Heart left ventricle (tissue), 16 donors: ENCODE results near the gene MRPL43. TPM values are rescaled to one million over a fixed set of nuclear protein-coding genes. Genes with fewer than 3 reads are reported as not detected.

Experiments
- ATAC-seq, 4 donors: fragments of 200-7000 bp; cut with Tn5 transposase; one replicate each; pipeline ENCODE4 v1.9.1; 2020 to 2022; ENCODE audit warnings: moderate library complexity in 4 of 4, mild to moderate bottlenecking in 3 of 4, moderate number of reproducible peaks in 1 of 4
- DNase-seq, 5 donors: peaks; one replicate each; pipeline ENCODE4 v3.0.0-alpha.2; 2020
- H3K27ac ChIP-seq, 12 donors: fragments of 200-600 bp; sonication (generic) in 4 of 12; one replicate each; pipeline versions ENCODE4 v1.5.0 to v1.8.0; 2016 to 2022; ENCODE audit warnings: mild to moderate bottlenecking in 2 of 12
- H3K27me3 ChIP-seq, 9 donors: fragments of 200-600 bp; sonication (generic) in 2 of 9; one replicate each; pipeline versions ENCODE4 v1.5.1 to v1.8.0; 2016 to 2022; ENCODE audit warnings: mild to moderate bottlenecking in 3 of 9
- H3K36me3 ChIP-seq, 9 donors: fragments of 200-600 bp; sonication (generic) in 2 of 9; one replicate each; pipeline versions ENCODE4 v1.5.0 to v1.8.0; 2018 to 2022; ENCODE audit warnings: mild to moderate bottlenecking in 2 of 9
- H3K4me1 ChIP-seq, 12 donors: fragments of 200-600 bp; sonication (generic) in 4 of 12; one replicate each; pipeline versions ENCODE4 v1.5.0 to v1.8.0; 2016 to 2022; ENCODE audit warnings: mild to moderate bottlenecking in 3 of 12
- H3K4me3 ChIP-seq, 12 donors: fragments of 200-600 bp; sonication (generic) in 4 of 12; one replicate each; pipeline versions ENCODE4 v1.5.0 to v1.8.0; 2017 to 2022; ENCODE audit warnings: mild to moderate bottlenecking in 9 of 12, moderate library complexity in 4 of 12
- H3K9me3 ChIP-seq, 12 donors: fragments of 200-600 bp; sonication (generic) in 4 of 12; one replicate each; pipeline versions ENCODE4 v1.5.0 to v1.8.0; 2016 to 2022; ENCODE audit warnings: mild to moderate bottlenecking in 1 of 12
- POLR2A ChIP-seq, 2 donors: fragments of 450-650 bp; IDR thresholded peaks; one replicate each; pipeline ENCODE4 v1.6.1; 2017; ENCODE audit warnings: antibody characterized with exemption in 2 of 2, mild to moderate bottlenecking in 2 of 2, moderate library complexity in 2 of 2
- WGBS, 4 donors: extraction: QIAGEN DNeasy Blood & Tissue Kit in 2 of 4; methylation state at CpG; one replicate each; pipeline versions ENCODE4 v1.1.5 to v1.1.7; 2013 to 2018; 5-methylcytosine and 5-hydroxymethylcytosine counted together
- intact Hi-C, 10 donors: fragments of 100-400 bp; cut with DNase I; formaldehyde crosslinking; loops; one replicate each; pipeline versions ENCODE4 v1.11.1 to v1.14.2; 2022
- polyA plus RNA-seq, 2 donors: library from polyadenylated mRNA; stranded (reverse); fragments of 200-250 nt; gene quantifications; one replicate each; pipeline ENCODE4 v1.2.3, GENCODE V29; 2013
- total RNA-seq, 9 donors: library from RNA; depleted of rRNA in 2 of 9; stranded (reverse); fragments of >200 nt in 2 of 9; fragmentation: NEBNext Ultra II Directional in 3 of 9; extraction: Animal tissue kit (Norgen Biotek cat#: 25700) in 3 of 9; gene quantifications; one replicate each; pipeline versions ENCODE4 v1.1.0 to v1.2.4, GENCODE V29; 2016 to 2023
- TF ChIP-seq, protein P1 (sequence below), 12 donors: fragments of 200-600 bp; sonication (generic) in 4 of 12; IDR thresholded peaks; one replicate each; pipeline versions ENCODE4 v1.5.0 to v1.8.0; 2018 to 2022; ENCODE audit warnings: antibody characterized with exemption in 12 of 12, mild to moderate bottlenecking in 5 of 12
- donor health status: ischemic (EF 13 %, LVEDD 7.1; RV severe dilation, severe dysfunction).
- donor health status: healthy with polysubstance abuse.
- donor health status: DM: no; HTN: yes; CAD: no.
- donor health status: DM: no; HTN: no; CAD: no.
- donor health status: ischemic (EF 25% LVEDD 6.9; RV normal size, moderate dysfunction).
- donor health status: ischemic (EF 25% LVEDD 5.7; RV mildly dilated, moderate dysfunction).
- donor health status: healthy.
- donor health status: DM: yes; HTN: yes; CAD: no.
- donor health status: ischemic (EF 35%, LVEDD 5.7; RV mildly dilated, moderate dysfunction).
- donor health status: nonischemic (EF 11% LVEDD 7.7; RV severe dilation, severe dysfunction).
- donor health status: DM: yes; HTN: yes; CAD: no.
- donor health status: PGD.
- donor health status: ischemic (EF 29% LVEDD 5.4; RV normal size, mild dysfunction).
- donor health status: nonischemic (EF 23%, LVEDD 6.1; RV moderate dilation, normal function).

Gene MRPL43
- total and polyA plus RNA-seq, 11 donors = 44.8 to 113 (median 59.1) TPM

DNA sequence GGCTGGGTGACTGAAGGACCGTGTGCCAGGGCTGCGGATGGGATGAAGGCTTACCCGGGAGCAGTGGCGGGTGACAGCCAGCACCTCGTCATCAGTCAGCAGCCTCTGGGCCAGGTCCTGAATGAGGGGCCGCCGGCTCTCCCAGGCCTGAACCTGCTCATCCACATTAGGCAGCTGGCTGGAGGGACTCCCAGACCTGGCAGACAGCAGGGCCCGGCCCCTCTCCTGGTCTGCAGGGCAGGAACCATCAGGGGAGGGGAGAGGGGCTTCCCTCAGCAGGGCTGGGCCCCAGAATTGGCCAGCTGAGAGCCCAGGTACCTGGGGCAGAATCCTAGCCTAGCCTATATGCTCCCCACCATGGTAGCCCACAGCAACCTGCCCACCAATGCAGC lies 28.3 kb upstream of the MRPL43 start:
- ATAC-seq (no peak), DNase-seq (no peak)
- Histone ChIP-seq H3K27me3 (peaks cover 0 to 17% (median 3%) of the 10 kb centered on the region in 9 donors), H3K36me3 (no peaks in the 10 kb centered on the region), H3K27ac (no peak overlapping the region), H3K4me3 (no peak overlapping the region), H3K4me1 (peaks cover 0 to 42% (median 26%) of the 10 kb centered on the region in 12 donors), H3K9me3 (no peaks in the 10 kb centered on the region)
- WGBS, 4 donors = 75 to 84% (median 80%) methylated on average over 2 to 8 of the region's 8 CpGs
- intact Hi-C loops = loop anchor here in 5 of 10 donors (1.0 to 2.0 kb wide), 3 partner anchors 21 to 47 kb away; partner anchors contain the start of gene SEMA4G (in 3 of the 5)
- TF ChIP-seq, protein P1, sequence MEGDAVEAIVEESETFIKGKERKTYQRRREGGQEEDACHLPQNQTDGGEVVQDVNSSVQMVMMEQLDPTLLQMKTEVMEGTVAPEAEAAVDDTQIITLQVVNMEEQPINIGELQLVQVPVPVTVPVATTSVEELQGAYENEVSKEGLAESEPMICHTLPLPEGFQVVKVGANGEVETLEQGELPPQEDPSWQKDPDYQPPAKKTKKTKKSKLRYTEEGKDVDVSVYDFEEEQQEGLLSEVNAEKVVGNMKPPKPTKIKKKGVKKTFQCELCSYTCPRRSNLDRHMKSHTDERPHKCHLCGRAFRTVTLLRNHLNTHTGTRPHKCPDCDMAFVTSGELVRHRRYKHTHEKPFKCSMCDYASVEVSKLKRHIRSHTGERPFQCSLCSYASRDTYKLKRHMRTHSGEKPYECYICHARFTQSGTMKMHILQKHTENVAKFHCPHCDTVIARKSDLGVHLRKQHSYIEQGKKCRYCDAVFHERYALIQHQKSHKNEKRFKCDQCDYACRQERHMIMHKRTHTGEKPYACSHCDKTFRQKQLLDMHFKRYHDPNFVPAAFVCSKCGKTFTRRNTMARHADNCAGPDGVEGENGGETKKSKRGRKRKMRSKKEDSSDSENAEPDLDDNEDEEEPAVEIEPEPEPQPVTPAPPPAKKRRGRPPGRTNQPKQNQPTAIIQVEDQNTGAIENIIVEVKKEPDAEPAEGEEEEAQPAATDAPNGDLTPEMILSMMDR (IDR thresholded peaks at IDR 0.05) = no peak

DNA sequence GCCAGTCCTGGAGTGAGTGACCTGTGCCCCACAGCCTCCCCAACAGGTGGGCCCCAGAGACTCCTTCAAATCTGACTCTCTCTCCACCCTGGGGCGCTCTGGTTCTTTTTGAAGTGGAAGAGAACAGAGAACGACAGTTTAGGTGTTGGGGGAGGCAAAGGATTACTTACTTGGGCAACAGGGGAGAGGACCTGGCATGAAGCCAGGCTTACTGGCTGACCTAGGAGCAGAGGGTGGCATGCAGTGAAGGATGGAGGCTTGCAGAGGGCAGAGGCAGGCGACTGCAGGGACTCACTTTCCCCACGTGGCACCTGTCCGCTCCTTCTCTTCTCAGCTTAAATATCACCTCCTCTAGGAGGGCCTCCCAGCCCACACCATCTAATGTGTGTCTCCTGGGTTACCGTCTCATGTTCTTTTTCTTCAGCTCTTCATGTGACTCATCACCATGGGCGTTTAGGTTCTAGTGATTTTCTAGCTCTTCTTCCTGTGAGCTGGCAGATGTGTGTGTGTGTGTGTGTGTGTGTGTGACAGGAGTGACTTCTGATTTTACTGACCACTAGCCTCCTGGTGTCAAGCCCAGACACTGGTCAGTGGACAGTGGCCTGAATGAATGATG lies 27.8 kb upstream of the MRPL43 start:
- intact Hi-C loops = loop anchor here in 9 of 10 donors (1.0 to 5.0 kb wide), 7 partner anchors 19 to 453 kb away; partner anchors contain the start of gene SEMA4G (in 3 of the 9)
- DNase-seq = no peak
- peaks cover 0 to 17% (median 3%) of the 10 kb centered on the region in 9 donors for H3K27me3 ChIP-seq
- 45 to 53% (median 50%) methylated on average over 6 to 7 of the region's 7 CpGs for WGBS, 4 donors
- H3K9me3 ChIP-seq = no peaks in the 10 kb centered on the region
- peaks cover 0 to 42% (median 26%) of the 10 kb centered on the region in 12 donors for H3K4me1 ChIP-seq
- H3K36me3 ChIP-seq = no peaks in the 10 kb centered on the region
- no peak overlapping the region for H3K27ac ChIP-seq
- TF ChIP-seq POLR2A (IDR thresholded peaks at IDR 0.05) = no peak
- TF ChIP-seq, protein P1 (IDR thresholded peaks at IDR 0.05) = no peak
- no peak overlapping the region for H3K4me3 ChIP-seq
- no peak for ATAC-seq

DNA sequence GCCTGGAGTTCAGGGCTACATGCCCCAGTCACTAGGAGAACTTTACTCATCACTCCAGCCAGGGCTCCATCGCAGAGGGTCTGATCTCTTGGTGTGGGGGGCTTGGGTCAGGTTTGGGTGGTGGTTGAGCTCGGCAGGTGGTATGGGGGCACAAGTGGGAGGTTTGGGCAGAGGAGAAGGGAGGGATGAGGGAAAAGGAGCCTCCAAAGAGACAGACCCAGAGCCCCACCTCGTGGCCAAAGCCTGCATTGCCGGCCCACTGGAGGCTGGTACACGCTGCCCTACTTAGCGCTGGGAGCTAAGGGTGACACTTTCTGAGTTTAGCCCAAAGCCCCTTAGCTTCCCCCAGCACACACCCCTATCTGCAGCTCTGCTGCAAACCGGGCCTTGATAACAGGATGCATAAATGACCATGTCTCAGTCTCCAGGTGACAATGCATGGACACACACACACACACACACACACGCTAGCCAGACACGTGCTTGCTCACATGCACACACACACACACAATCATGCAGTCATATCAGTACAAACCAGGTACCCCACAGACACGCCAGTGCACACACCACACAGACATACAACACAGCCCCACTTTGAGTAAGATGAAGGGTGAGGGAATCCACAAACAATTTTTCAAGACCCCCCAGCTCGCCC lies 27.1 kb upstream of the MRPL43 start:
- H3K27me3 ChIP-seq = peaks cover 0 to 17% (median 3%) of the 10 kb centered on the region in 9 donors
- WGBS, 4 donors = 18 to 22% (median 21%) methylated on average over 11 of the region's 11 CpGs
- DNase-seq (peak; percentile 75 to 92 (median 78)), ATAC-seq (peak; percentile 40 to 69 (median 65))
- no peak overlapping the region for H3K4me3 ChIP-seq
- H3K36me3 ChIP-seq = no peaks in the 10 kb centered on the region
- no peak overlapping the region for H3K27ac ChIP-seq
- peaks cover 0 to 42% (median 26%) of the 10 kb centered on the region in 12 donors for H3K4me1 ChIP-seq
- intact Hi-C loops = loop anchor here in 9 of 10 donors (1.0 to 5.0 kb wide), 6 partner anchors 18 to 452 kb away; partner anchors contain the start of gene SEMA4G (in 3 of the 9)
- TF ChIP-seq, protein P1 (IDR thresholded peaks at IDR 0.05) = peak; percentile 78 to 92 (median 88)
- TF ChIP-seq POLR2A (IDR thresholded peaks at IDR 0.05) = no peak
- no peaks in the 10 kb centered on the region for H3K9me3 ChIP-seq

DNA sequence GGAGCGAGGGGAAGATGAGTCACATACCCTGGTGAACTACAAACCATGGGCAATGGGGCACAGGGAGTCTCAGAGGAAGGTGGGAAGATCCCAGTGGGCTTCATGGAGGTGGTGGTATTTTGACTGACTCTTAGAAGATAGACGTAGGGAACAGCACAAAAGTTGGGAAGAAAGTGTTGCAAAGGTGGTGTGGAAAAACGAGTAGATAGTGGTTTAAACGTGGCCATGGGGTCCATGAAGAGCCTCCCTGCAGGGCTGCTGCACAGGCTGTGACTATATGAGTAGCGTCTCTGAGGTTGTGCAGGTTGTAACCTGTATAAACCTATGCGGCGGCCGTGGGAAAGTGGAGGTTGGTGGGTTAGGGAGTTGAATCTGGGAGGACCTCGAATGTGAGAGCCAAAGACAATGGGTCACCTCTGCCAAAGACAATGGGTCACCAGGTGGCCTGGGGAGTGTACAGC lies 26.1 kb upstream of the MRPL43 start:
- no peak for ATAC-seq
- intact Hi-C loops = loop anchor here in 6 of 10 donors (1.0 to 5.0 kb wide), 6 partner anchors 15 to 451 kb away; partner anchors contain the start of genes LZTS2 (in 1 of the 6) and SEMA4G (in 1 of the 6)
- no peak for DNase-seq
- Histone ChIP-seq H3K9me3 (no peaks in the 10 kb centered on the region), H3K36me3 (no peaks in the 10 kb centered on the region), H3K4me3 (no peak overlapping the region), H3K27ac (peak overlapping the region in 10 of 12 donors; percentile 18 to 74 (median 58)), H3K4me1 (peaks cover 0 to 40% (median 21%) of the 10 kb centered on the region in 12 donors), H3K27me3 (peaks cover 0 to 9% (median 3%) of the 10 kb centered on the region in 9 donors)
- 50 to 58% (median 57%) methylated on average over 9 of the region's 9 CpGs for WGBS, 4 donors
- TF ChIP-seq POLR2A (IDR thresholded peaks at IDR 0.05) = no peak
- TF ChIP-seq, protein P1 (IDR thresholded peaks at IDR 0.05) = no peak
